SK-N-SH treated with all-trans-retinoic acid at 6 μM for 48 hours (cell line): Measurements from ENCODE around the gene SELENOF.

Source experiments
- ESRRG ChIP-seq: fragments of 250-450 bp; sonication (Bioruptor Pico); IDR thresholded peaks from 2 replicates; pipeline ENCODE4 v1.6.1; 2021; ENCODE audit warnings: mild to moderate bottlenecking
- ZNF8 ChIP-seq: fragments of 450-650 bp; formaldehyde crosslinking; IDR thresholded peaks from 2 replicates; pipeline ENCODE4 v1.5.0; 2020; ENCODE audit warnings: mild to moderate bottlenecking, moderate library complexity
- TF ChIP-seq, protein P1 (sequence below): fragments of 250-450 bp; sonication (Bioruptor Pico); IDR thresholded peaks from 2 replicates; pipeline ENCODE4 v1.5.0; 2020; ENCODE audit warnings: mild to moderate bottlenecking, moderate library complexity
- TF ChIP-seq, protein P2 (sequence below): fragments of 250-450 bp; sonication (Bioruptor Pico); IDR thresholded peaks from 2 replicates; pipeline ENCODE4 v1.5.1; 2021; ENCODE audit warnings: mild to moderate bottlenecking, moderate library complexity

DNA sequence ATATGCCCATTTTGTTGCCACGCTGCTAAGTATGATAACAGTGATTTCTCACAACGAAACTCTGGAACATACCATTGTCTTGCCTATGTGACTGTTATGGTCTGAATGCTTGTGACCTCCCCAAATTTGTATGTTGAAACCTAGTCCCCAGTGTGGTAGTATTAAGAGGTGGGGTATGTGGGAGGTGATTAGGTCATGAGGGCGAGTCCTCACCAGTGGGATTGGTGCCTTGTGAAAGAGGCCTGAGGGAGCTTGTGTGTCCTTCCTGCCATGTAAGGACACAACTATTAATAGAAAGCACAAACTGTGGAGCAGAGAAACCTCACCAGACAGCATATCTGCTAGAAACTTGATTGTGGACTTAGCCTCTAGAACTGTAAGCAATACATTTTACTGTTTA is 84.6 kb downstream of the SELENOF start:
- TF ChIP-seq, protein P1, sequence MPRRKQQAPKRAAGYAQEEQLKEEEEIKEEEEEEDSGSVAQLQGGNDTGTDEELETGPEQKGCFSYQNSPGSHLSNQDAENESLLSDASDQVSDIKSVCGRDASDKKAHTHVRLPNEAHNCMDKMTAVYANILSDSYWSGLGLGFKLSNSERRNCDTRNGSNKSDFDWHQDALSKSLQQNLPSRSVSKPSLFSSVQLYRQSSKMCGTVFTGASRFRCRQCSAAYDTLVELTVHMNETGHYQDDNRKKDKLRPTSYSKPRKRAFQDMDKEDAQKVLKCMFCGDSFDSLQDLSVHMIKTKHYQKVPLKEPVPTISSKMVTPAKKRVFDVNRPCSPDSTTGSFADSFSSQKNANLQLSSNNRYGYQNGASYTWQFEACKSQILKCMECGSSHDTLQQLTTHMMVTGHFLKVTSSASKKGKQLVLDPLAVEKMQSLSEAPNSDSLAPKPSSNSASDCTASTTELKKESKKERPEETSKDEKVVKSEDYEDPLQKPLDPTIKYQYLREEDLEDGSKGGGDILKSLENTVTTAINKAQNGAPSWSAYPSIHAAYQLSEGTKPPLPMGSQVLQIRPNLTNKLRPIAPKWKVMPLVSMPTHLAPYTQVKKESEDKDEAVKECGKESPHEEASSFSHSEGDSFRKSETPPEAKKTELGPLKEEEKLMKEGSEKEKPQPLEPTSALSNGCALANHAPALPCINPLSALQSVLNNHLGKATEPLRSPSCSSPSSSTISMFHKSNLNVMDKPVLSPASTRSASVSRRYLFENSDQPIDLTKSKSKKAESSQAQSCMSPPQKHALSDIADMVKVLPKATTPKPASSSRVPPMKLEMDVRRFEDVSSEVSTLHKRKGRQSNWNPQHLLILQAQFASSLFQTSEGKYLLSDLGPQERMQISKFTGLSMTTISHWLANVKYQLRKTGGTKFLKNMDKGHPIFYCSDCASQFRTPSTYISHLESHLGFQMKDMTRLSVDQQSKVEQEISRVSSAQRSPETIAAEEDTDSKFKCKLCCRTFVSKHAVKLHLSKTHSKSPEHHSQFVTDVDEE (CRISPR knock-in tag), result no peak
- TF ChIP-seq, protein P2, sequence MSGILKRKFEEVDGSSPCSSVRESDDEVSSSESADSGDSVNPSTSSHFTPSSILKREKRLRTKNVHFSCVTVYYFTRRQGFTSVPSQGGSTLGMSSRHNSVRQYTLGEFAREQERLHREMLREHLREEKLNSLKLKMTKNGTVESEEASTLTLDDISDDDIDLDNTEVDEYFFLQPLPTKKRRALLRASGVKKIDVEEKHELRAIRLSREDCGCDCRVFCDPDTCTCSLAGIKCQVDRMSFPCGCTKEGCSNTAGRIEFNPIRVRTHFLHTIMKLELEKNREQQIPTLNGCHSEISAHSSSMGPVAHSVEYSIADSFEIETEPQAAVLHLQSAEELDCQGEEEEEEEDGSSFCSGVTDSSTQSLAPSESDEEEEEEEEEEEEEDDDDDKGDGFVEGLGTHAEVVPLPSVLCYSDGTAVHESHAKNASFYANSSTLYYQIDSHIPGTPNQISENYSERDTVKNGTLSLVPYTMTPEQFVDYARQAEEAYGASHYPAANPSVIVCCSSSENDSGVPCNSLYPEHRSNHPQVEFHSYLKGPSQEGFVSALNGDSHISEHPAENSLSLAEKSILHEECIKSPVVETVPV (CRISPR knock-in tag), result no peak
- TF ChIP-seq ZNF8 (CRISPR knock-in tag), result no peak
- no peak for TF ChIP-seq ESRRG (CRISPR knock-in tag)
